Hematopoietic multipotent progenitor cell treated with erythropoietin and hydrocortisone succinate and interleukin-3 and kit ligand, for 17 days (in vitro differentiated cells): ENCODE measurements around the gene PUS3.

Source experiments
- DNase-seq: peaks from one replicate; pipeline ENCODE4 v3.0.0-alpha.2; 2015; ENCODE audit warnings: low spot score

Gene PUS3

GRCh38 chr11:125941267-125941618 is 38.2 kb upstream of the PUS3 start:
- no peak for DNase-seq

GRCh38 chr11:125940145-125940544 is 37.1 kb upstream of the PUS3 start:
- no peak for DNase-seq

- no peak for DNase-seq
Observed at GRCh38 chr11:125939081-125939521, 36.1 kb upstream of the PUS3 start.

GRCh38 chr11:125938418-125938817 is 35.4 kb upstream of the PUS3 start:
- no peak for DNase-seq

- DNase-seq, result no peak
Observed at GRCh38 chr11:125935618-125936199, 32.7 kb upstream of the PUS3 start.

GRCh38 chr11:125935056-125935455 is 32.0 kb upstream of the PUS3 start:
- DNase-seq, result no peak

GRCh38 chr11:125934473-125934872 is 31.5 kb upstream of the PUS3 start:
- no peak for DNase-seq

GRCh38 chr11:125933030-125933813 is 30.2 kb upstream of the PUS3 start:
- no peak for DNase-seq

GRCh38 chr11:125932301-125932700 is 29.3 kb upstream of the PUS3 start:
- no peak for DNase-seq

GRCh38 chr11:125931668-125932067 is 28.7 kb upstream of the PUS3 start:
- no peak for DNase-seq

- no peak for DNase-seq
Observed at GRCh38 chr11:125931116-125931515, 28.1 kb upstream of the PUS3 start.

GRCh38 chr11:125930076-125930450 is 27.1 kb upstream of the PUS3 start:
- DNase-seq, result no peak

GRCh38 chr11:125929445-125930075 is 26.6 kb upstream of the PUS3 start:
- DNase-seq, result no peak

- DNase-seq, result no peak
Observed at GRCh38 chr11:125926682-125927081, 23.7 kb upstream of the PUS3 start.

- DNase-seq, result no peak
Observed at GRCh38 chr11:125925804-125926203, 22.8 kb upstream of the PUS3 start.

- DNase-seq, result no peak
Observed at GRCh38 chr11:125925247-125925740, 22.3 kb upstream of the PUS3 start.

GRCh38 chr11:125924384-125925007 is 21.5 kb upstream of the PUS3 start:
- no peak for DNase-seq

GRCh38 chr11:125923633-125924032 is 20.6 kb upstream of the PUS3 start:
- DNase-seq, result no peak

GRCh38 chr11:125923012-125923579 is 20.1 kb upstream of the PUS3 start:
- peak; percentile 53 for DNase-seq

- no peak for DNase-seq
Observed at GRCh38 chr11:125922156-125922555, 19.1 kb upstream of the PUS3 start.

GRCh38 chr11:125921042-125921441 is 18.0 kb upstream of the PUS3 start:
- DNase-seq, result no peak

GRCh38 chr11:125918140-125918840 is 15.3 kb upstream of the PUS3 start:
- DNase-seq, result no peak
